DOHH2 (cell line): ENCODE results near the gene ATAD3C.
"Not testable (repeated sequence)": the region's sequence is repeated elsewhere in the genome, so short reads cannot be mapped to it uniquely, and the experiment has no call there.

Experiments used
- H3F3A ChIP-seq: fragments of 200-600 bp; sonication (generic), shearing (Covaris generic); 2 replicates; pipeline ENCODE4 v1.6.0; 2016; ENCODE audit warnings: antibody characterized with exemption, mild to moderate bottlenecking; ENCODE audit not compliant: control insufficient read depth, insufficient read depth
- H3K27ac ChIP-seq: fragments of 200-600 bp; sonication (generic); 2 replicates; pipeline ENCODE4 v1.5.1; 2014; ENCODE audit warnings: low read depth, mild to moderate bottlenecking, low read length, moderate library complexity
- H3K27me3 ChIP-seq: fragments of 200-600 bp; sonication (generic); 2 replicates; pipeline ENCODE4 v1.6.1; 2014; ENCODE audit warnings: mild to moderate bottlenecking, low read length, mixed read lengths; ENCODE audit not compliant: control insufficient read depth
- H3K36me3 ChIP-seq: fragments of 200-600 bp; sonication (generic); 2 replicates; pipeline ENCODE4 v1.6.1; 2014; ENCODE audit warnings: mild to moderate bottlenecking, low read length, moderate library complexity, mixed read lengths; ENCODE audit not compliant: control insufficient read depth
- H3K4me1 ChIP-seq: fragments of 200-600 bp; sonication (generic); 2 replicates; pipeline ENCODE4 v1.6.1; 2014; ENCODE audit warnings: mild to moderate bottlenecking, low read length, mixed read lengths; ENCODE audit not compliant: control insufficient read depth
- H3K4me2 ChIP-seq: fragments of 200-600 bp; sonication (generic); 2 replicates; pipeline ENCODE4 v1.6.0; 2014; ENCODE audit warnings: mild to moderate bottlenecking, low read length, moderate library complexity
- H3K4me3 ChIP-seq: fragments of 200-600 bp; sonication (generic); 2 replicates; pipeline ENCODE4 v1.5.1; 2014; ENCODE audit warnings: mild to moderate bottlenecking, low read length, mixed read lengths
- H3K79me2 ChIP-seq: fragments of 200-600 bp; sonication (generic); 2 replicates; pipeline ENCODE4 v1.6.1; 2014; ENCODE audit warnings: mild to moderate bottlenecking, low read length, mixed read lengths; ENCODE audit not compliant: control insufficient read depth
- H3K9me2 ChIP-seq: fragments of 200-600 bp; sonication (generic); replicated peaks from 2 replicates; pipeline ENCODE4 v1.6.1; 2014; ENCODE audit warnings: mild to moderate bottlenecking, low read length, mixed read lengths; ENCODE audit not compliant: control insufficient read depth
- H3K9me3 ChIP-seq: fragments of 200-600 bp; sonication (generic); 2 replicates; pipeline ENCODE4 v1.6.1; 2014; ENCODE audit warnings: antibody characterized with exemption, low read length, mixed read lengths; ENCODE audit not compliant: control insufficient read depth, insufficient read depth
- H4K20me1 ChIP-seq: fragments of 200-600 bp; sonication (generic); 2 replicates; pipeline ENCODE4 v1.6.0; 2014; ENCODE audit warnings: low read depth, mild to moderate bottlenecking, antibody characterized with exemption, low read length, moderate library complexity; ENCODE audit not compliant: control insufficient read depth, insufficient read depth
- EZH2phosphoT487 ChIP-seq: fragments of 200-600 bp; sonication (generic); IDR thresholded peaks from 2 replicates; pipeline ENCODE4 v1.6.1; 2017; ENCODE audit warnings: borderline replicate concordance, mild to moderate bottlenecking, antibody characterized with exemption, low read length, moderate library complexity, mixed read lengths
- TF ChIP-seq, protein P1 (sequence below): fragments of 200-600 bp; sonication (generic); IDR thresholded peaks from one replicate; pipeline ENCODE4 v1.5.1; 2014; ENCODE audit warnings: antibody characterized with exemption, mild to moderate bottlenecking, low read depth, low read length; ENCODE audit not compliant: poor library complexity, severe bottlenecking

ATAD3C gene

DNA sequence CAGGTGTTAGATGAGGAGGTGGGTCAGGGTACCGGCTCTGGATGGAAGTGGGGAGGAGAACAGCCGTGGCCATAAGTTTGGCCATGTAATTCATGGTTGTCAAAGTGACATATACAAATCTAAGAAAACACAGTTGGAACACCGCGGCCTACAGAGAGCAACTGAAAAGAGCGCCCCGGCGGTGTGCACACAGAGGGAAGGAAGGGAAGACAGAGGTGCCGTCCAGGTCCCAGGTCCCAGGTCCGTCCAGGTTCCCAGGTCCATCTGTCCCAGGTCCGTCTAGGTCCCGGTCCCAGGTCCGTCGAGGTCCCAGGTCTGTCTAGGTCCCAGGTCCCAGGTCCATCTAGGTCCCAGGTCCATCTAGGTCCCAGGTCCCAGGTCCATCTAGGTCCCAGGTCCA lies 37.9 kb upstream of the ATAD3C start:
- Histone ChIP-seq H3F3A (peaks cover 3% of the 10 kb centered on the region), H3K9me2 (no peaks in the 10 kb centered on the region), H3K36me3 (peaks cover 26% of the 10 kb centered on the region), H3K9me3 (no peaks in the 10 kb centered on the region), H4K20me1 (peaks cover 5% of the 10 kb centered on the region; the same call in 1 of the 2 replicates), H3K79me2 (peaks cover 31% of the 10 kb centered on the region), H3K27ac (no peak overlapping the region), H3K4me3 (no peak overlapping the region), H3K4me2 (no peak overlapping the region), H3K27me3 (no peaks in the 10 kb centered on the region), H3K4me1 (peaks cover 8% of the 10 kb centered on the region)
- no peak for TF ChIP-seq EZH2phosphoT487
- TF ChIP-seq, protein P1, sequence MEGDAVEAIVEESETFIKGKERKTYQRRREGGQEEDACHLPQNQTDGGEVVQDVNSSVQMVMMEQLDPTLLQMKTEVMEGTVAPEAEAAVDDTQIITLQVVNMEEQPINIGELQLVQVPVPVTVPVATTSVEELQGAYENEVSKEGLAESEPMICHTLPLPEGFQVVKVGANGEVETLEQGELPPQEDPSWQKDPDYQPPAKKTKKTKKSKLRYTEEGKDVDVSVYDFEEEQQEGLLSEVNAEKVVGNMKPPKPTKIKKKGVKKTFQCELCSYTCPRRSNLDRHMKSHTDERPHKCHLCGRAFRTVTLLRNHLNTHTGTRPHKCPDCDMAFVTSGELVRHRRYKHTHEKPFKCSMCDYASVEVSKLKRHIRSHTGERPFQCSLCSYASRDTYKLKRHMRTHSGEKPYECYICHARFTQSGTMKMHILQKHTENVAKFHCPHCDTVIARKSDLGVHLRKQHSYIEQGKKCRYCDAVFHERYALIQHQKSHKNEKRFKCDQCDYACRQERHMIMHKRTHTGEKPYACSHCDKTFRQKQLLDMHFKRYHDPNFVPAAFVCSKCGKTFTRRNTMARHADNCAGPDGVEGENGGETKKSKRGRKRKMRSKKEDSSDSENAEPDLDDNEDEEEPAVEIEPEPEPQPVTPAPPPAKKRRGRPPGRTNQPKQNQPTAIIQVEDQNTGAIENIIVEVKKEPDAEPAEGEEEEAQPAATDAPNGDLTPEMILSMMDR = no peak

DNA sequence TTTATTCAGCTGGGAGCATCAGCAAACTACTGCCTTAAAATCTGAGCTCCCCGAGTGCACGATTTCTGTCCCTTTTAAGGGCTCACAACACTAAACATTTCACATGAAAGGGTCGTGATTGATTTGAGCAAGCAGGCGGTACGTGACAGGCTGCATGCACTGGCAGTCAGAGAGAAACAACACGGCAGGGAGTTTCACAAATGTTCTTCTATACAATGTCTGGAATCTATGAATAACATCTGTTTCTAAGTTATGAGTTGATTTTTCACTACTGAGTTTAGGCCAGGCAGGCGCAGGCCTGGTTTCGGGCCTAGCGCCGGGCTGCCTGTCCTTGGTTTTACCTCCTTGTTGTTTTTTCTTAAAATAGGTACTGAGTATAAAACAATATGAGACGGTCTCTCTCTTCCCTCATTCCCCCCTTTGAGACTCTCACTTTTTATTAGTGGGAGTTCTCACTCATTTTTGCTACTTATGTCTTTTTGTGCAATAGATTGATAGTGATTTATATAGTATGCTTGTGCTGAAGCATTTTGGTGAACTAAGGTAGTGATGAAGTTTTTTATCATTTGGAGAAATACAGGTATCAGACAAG lies 37.1 kb upstream of the ATAD3C start:
- H3K4me1 ChIP-seq, H4K20me1 ChIP-seq, H3K27me3 ChIP-seq, H3K9me2 ChIP-seq, H3K4me3 ChIP-seq, H3K4me2 ChIP-seq, H3F3A ChIP-seq, H3K9me3 ChIP-seq, H3K27ac ChIP-seq: not testable (repeated sequence)
- Histone ChIP-seq H3K36me3 (peaks cover 22% of the 10 kb centered on the region), H3K79me2 (peaks cover 24% of the 10 kb centered on the region)

DNA sequence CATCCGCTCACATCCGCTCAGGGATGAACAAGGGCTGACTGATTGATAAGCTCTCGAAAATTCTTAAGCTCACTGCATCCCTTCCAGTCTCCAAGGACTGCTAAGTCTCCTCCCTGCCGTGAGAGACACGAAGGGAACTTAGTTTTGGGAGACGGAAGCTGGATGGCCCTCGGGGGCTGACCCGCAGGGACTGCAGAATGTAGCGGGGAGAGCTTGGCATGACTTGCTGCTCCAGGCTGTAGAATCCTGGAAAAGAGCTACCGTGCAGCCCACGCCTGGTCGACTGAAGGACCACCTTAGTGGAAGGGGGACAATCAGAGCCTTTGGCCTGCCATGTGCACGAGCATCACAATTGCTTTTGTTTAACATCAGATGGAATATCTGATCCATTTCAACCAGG lies 33.7 kb upstream of the ATAD3C start:
- Histone ChIP-seq H3K27ac (no peak overlapping the region), H3K4me3 (no peak overlapping the region), H3K9me3 (no peaks in the 10 kb centered on the region), H3K27me3 (no peaks in the 10 kb centered on the region), H3K79me2 (no peaks in the 10 kb centered on the region), H3K9me2 (no peaks in the 10 kb centered on the region), H3K36me3 (no peaks in the 10 kb centered on the region), H3F3A (no peaks in the 10 kb centered on the region), H4K20me1 (no peaks in the 10 kb centered on the region), H3K4me1 (no peaks in the 10 kb centered on the region), H3K4me2 (no peak overlapping the region)
- TF ChIP-seq EZH2phosphoT487 = no peak
- TF ChIP-seq, protein P1 = no peak

DNA sequence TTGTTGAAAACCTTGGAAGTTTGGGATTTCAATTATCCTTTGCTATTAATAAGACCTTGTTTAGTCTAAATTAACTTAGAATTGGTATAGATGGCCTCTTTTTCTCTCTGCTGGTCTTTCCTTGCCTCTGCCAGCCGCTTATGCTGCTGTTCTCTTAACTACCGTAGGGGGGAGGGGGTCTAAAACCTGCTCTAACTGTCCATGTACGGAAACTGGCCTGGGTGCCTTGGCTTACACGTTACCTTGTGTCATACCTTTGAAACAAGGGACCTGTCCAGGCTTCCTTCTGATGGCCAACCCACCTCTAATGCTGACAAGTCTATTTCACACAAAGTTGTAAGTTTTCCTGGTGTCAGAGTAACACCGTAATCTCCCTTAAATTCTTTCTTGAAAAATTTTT lies 32.1 kb upstream of the ATAD3C start:
- not testable (repeated sequence) for H3K4me1 ChIP-seq, H3K9me2 ChIP-seq, H4K20me1 ChIP-seq, H3K9me3 ChIP-seq, H3F3A ChIP-seq, H3K79me2 ChIP-seq, H3K4me3 ChIP-seq, H3K27me3 ChIP-seq, H3K27ac ChIP-seq, H3K36me3 ChIP-seq, H3K4me2 ChIP-seq

DNA sequence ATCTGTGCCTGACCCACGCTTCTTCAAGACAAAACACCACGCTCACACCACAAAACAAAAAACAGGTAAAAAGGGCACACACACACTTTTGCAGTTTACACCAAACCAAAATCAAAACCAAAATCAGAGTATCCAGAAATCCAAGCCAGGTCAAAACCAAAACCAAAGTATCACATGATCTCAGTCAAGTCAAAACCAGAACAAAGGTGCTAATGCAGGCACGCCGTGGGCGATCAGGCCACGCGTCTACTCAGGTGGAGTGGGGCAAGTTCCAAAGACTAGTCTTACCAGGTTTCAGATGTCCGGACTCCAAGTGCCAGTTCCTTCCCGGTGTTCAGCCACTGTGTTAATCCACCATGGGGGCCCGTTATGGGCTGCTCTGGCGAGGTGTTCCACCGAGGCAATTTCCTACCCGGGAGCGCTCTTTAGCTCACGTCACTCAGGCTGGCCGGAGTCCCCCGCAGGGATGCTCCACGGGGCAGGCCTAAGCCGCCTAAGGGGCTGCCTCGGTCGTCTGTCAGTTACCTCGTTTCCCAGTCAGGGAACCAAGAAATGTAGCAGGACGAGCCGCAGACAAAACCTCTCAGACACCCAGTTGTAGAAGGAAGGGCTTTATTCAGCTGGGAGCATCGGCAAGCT lies 31.5 kb upstream of the ATAD3C start:
- not testable (repeated sequence) for H3F3A ChIP-seq, H3K36me3 ChIP-seq, H3K4me3 ChIP-seq, H3K79me2 ChIP-seq, H3K27me3 ChIP-seq, H3K9me2 ChIP-seq, H3K4me2 ChIP-seq, H3K9me3 ChIP-seq, H3K4me1 ChIP-seq, H4K20me1 ChIP-seq, H3K27ac ChIP-seq
